ENCODE results near the gene CCDC137. TPM values are rescaled to one million over a fixed set of nuclear protein-coding genes. Genes with fewer than 3 reads are reported as not detected.

The CCDC137 gene
- total and polyA plus RNA-seq, 2 of the 13 experiments (the other 11 are each of a cell fraction or from before 2014, with no cell fraction given): 14.6 to 39.1 TPM

GRCh38 chr17:81711814-81712467 is 45.4 kb downstream of the CCDC137 start, which contains the start of gene SLC25A10 (continued):
- TF ChIP-seq ZNF317 (CRISPR knock-in tag; IDR thresholded peaks at IDR 0.05) (peak; percentile 83), ZFX (CRISPR knock-in tag; IDR thresholded peaks at IDR 0.05; ENCODE audit: low read depth) (peak; percentile 89), PCBP1 (IDR thresholded peaks at IDR 0.05; ENCODE audit: borderline replicate concordance, low read depth, low read length) (no peak), ZNF33B (CRISPR knock-in tag; IDR thresholded peaks at IDR 0.05) (peak; percentile 99), ZNF788 (CRISPR knock-in tag; IDR thresholded peaks at IDR 0.05; ENCODE audit: borderline replicate concordance) (peak; percentile 96), ZNF44 (CRISPR knock-in tag; IDR thresholded peaks at IDR 0.05) (peak; percentile 76), ZBTB20 (CRISPR knock-in tag; IDR thresholded peaks at IDR 0.05; ENCODE audit: borderline replicate concordance, low read depth) (peak; percentile 95), TAF15 (IDR thresholded peaks at IDR 0.05; ENCODE audit: low read depth, low read length, poor library complexity, severe bottlenecking) (peak; percentile 91), ZBTB43 (CRISPR knock-in tag; conservative IDR thresholded peaks at IDR 0.05) (peak; percentile 96), MAF1 (CRISPR knock-in tag; IDR thresholded peaks at IDR 0.05; ENCODE audit: borderline replicate concordance) (peak; percentile 83; the same call in 1 of the 2 replicates), HCFC1 (IDR thresholded peaks at IDR 0.05; ENCODE audit: low read depth, low read length) (no peak), NCOA2 (CRISPR knock-in tag; IDR thresholded peaks at IDR 0.05) (peak; percentile 86), ZNF280D (CRISPR knock-in tag; IDR thresholded peaks at IDR 0.05) (peak; percentile 88), TBX3 (IDR thresholded peaks at IDR 0.05; ENCODE audit: borderline replicate concordance) (peak; percentile 35; the same call in 1 of the 2 replicates), PHF5A (CRISPR knock-in tag; IDR thresholded peaks at IDR 0.05; ENCODE audit: low read depth, unreplicated experiment) (no peak), ZNF777 (CRISPR knock-in tag; IDR thresholded peaks at IDR 0.05) (peak; percentile 78), ZNF484 (CRISPR knock-in tag; IDR thresholded peaks at IDR 0.05; ENCODE audit: borderline replicate concordance, low read depth) (peak; percentile 85; the same call in 1 of the 2 replicates), FIP1L1 (IDR thresholded peaks at IDR 0.05; ENCODE audit: borderline replicate concordance, insufficient read depth, low read depth, low read length) (0 out of 2 replicates have a peak, but pooled peaks have one; percentile 21), POLR2A (IDR thresholded peaks at IDR 0.05; ENCODE audit: insufficient read depth in 1 of 2, low read depth in 2 of 2, low read length in 2 of 2) (peak in 1 of 2 experiments; percentile 45; a peak in 1 of 4 replicates)
- TF ChIP-seq, protein P1, sequence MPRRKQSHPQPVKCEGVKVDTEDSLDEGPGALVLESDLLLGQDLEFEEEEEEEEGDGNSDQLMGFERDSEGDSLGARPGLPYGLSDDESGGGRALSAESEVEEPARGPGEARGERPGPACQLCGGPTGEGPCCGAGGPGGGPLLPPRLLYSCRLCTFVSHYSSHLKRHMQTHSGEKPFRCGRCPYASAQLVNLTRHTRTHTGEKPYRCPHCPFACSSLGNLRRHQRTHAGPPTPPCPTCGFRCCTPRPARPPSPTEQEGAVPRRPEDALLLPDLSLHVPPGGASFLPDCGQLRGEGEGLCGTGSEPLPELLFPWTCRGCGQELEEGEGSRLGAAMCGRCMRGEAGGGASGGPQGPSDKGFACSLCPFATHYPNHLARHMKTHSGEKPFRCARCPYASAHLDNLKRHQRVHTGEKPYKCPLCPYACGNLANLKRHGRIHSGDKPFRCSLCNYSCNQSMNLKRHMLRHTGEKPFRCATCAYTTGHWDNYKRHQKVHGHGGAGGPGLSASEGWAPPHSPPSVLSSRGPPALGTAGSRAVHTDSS (CRISPR knock-in tag; conservative IDR thresholded peaks at IDR 0.05): peak; percentile 94; the same call in 1 of the 2 replicates
- TF ChIP-seq, protein P2, sequence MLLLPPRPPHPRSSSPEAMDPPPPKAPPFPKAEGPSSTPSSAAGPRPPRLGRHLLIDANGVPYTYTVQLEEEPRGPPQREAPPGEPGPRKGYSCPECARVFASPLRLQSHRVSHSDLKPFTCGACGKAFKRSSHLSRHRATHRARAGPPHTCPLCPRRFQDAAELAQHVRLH (CRISPR knock-in tag; IDR thresholded peaks at IDR 0.05; ENCODE audit: borderline replicate concordance, low read depth): peak; percentile 99
- TF ChIP-seq, protein P3, sequence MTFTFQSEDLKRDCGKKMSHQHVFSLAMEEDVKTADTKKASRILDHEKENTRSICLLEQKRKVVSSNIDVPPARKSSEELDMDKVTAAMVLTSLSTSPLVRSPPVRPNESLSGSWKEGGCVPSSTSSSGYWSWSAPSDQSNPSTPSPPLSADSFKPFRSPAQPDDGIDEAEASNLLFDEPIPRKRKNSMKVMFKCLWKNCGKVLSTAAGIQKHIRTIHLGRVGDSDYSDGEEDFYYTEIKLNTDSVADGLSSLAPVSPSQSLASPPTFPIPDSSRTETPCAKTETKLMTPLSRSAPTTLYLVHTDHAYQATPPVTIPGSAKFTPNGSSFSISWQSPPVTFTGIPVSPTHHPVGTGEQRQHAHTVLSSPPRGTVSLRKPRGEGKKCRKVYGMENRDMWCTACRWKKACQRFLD (CRISPR knock-in tag; IDR thresholded peaks at IDR 0.05; ENCODE audit: borderline replicate concordance): peak; percentile 97; the same call in 1 of the 2 replicates
